Liver (tissue), 9 donors: ENCODE data around the gene NOTO. TPM values are rescaled to one million over a fixed set of nuclear protein-coding genes. Genes with fewer than 3 reads are reported as not detected.

Experiments
- DNase-seq: peaks from one replicate; pipeline ENCODE4 v3.0.0-alpha.2; 2017; ENCODE audit warnings: low spot score
- H3K27ac ChIP-seq, 2 donors: one replicate each; pipeline ENCODE4 v1.7.0; 2013; ENCODE audit warnings: inconsistent platforms in 2 of 2, low read length in 2 of 2, control low read depth in 1 of 2, low read depth in 1 of 2, mild to moderate bottlenecking in 1 of 2
- H3K27me3 ChIP-seq, 4 donors: one replicate each; pipeline versions ENCODE4 v1.6.1 to v1.7.0; 2013; ENCODE audit warnings: low read length in 3 of 4, inconsistent platforms in 1 of 4, mild to moderate bottlenecking in 1 of 4, moderate library complexity in 1 of 4; ENCODE audit not compliant: control insufficient read depth in 4 of 4, insufficient read depth in 4 of 4
- H3K36me3 ChIP-seq, 4 donors: one replicate each; pipeline versions ENCODE4 v1.6.1 to v1.7.0; 2013; ENCODE audit warnings: low read length in 3 of 4, mild to moderate bottlenecking in 3 of 4, low read depth in 1 of 4, moderate library complexity in 1 of 4; ENCODE audit not compliant: control insufficient read depth in 4 of 4, insufficient read depth in 3 of 4
- H3K4me1 ChIP-seq, 4 donors: one replicate each; pipeline versions ENCODE4 v1.6.1 to v1.7.0; 2013; ENCODE audit warnings: low read length in 3 of 4, mild to moderate bottlenecking in 3 of 4, moderate library complexity in 1 of 4; ENCODE audit not compliant: control insufficient read depth in 4 of 4, insufficient read depth in 4 of 4
- H3K4me3 ChIP-seq, 3 donors: one replicate each; pipeline versions ENCODE4 v1.6.1 to v1.7.0; 2013; ENCODE audit warnings: low read length in 3 of 3, control low read depth in 1 of 3, low read depth in 1 of 3, mild to moderate bottlenecking in 1 of 3
- H3K9ac ChIP-seq, 2 donors: one replicate each; pipeline ENCODE4 v1.7.0; 2013; ENCODE audit warnings: low read length in 2 of 2, mild to moderate bottlenecking in 2 of 2, moderate library complexity in 2 of 2, control low read depth in 1 of 2, low read depth in 1 of 2
- H3K9me3 ChIP-seq, 4 donors: one replicate each; pipeline versions ENCODE4 v1.6.1 to v1.7.0; 2013; ENCODE audit warnings: low read length in 3 of 4; ENCODE audit not compliant: control insufficient read depth in 4 of 4
- FOXA1 ChIP-seq: IDR thresholded peaks from 2 replicates; pipeline ENCODE4 v1.6.1; 2016; ENCODE audit warnings: antibody characterized with exemption
- FOXA2 ChIP-seq: IDR thresholded peaks from 2 replicates; pipeline ENCODE4 v1.6.1; 2016; ENCODE audit warnings: antibody characterized with exemption
- GABPA ChIP-seq, 2 donors: IDR thresholded peaks in 1 of 2; conservative IDR thresholded peaks in 1 of 2; 2 replicates each; pipeline ENCODE4 v1.6.1; 2016; ENCODE audit warnings: antibody characterized with exemption in 2 of 2, mild to moderate bottlenecking in 1 of 2, moderate library complexity in 1 of 2
- HNF4A ChIP-seq, 2 donors: conservative IDR thresholded peaks; 2 replicates each; pipeline ENCODE4 v1.6.1; 2016; ENCODE audit warnings: antibody characterized with exemption in 2 of 2, mild to moderate bottlenecking in 2 of 2
- HNF4G ChIP-seq: IDR thresholded peaks from 2 replicates; pipeline ENCODE4 v1.6.1; 2016; ENCODE audit warnings: antibody characterized with exemption
- JUND ChIP-seq, 2 donors: IDR thresholded peaks; 2 replicates each; pipeline ENCODE4 v1.6.1; 2016; ENCODE audit warnings: antibody characterized with exemption in 2 of 2
- RAD21 ChIP-seq, 2 donors: IDR thresholded peaks; 2 replicates each; pipeline ENCODE4 v1.6.1; 2016; ENCODE audit warnings: antibody characterized with exemption in 2 of 2, mild to moderate bottlenecking in 2 of 2
- RXRA ChIP-seq, 2 donors: IDR thresholded peaks; 2 replicates each; pipeline ENCODE4 v1.6.1; 2017 to 2018; ENCODE audit warnings: antibody characterized with exemption in 2 of 2, mild to moderate bottlenecking in 1 of 2
- SP1 ChIP-seq: IDR thresholded peaks from 2 replicates; pipeline ENCODE4 v1.6.1; 2018; ENCODE audit warnings: antibody characterized with exemption, mild to moderate bottlenecking
- TAF1 ChIP-seq: conservative IDR thresholded peaks from 2 replicates; pipeline ENCODE4 v1.6.1; 2016; ENCODE audit warnings: antibody characterized with exemption, mild to moderate bottlenecking
- YY1 ChIP-seq: IDR thresholded peaks from 2 replicates; pipeline ENCODE4 v1.6.1; 2016; ENCODE audit warnings: antibody characterized with exemption, mild to moderate bottlenecking
- WGBS: extraction: QIAGEN DNeasy Blood & Tissue Kit; methylation state at CpG from one replicate; pipeline ENCODE4 v1.1.7; 2013; 5-methylcytosine and 5-hydroxymethylcytosine counted together
- polyA plus RNA-seq, 2 donors: library from polyadenylated mRNA; stranded (reverse) in 1 of 2; unstranded in 1 of 2; fragments of 200-250 nt in 1 of 2; fragments of >200 nt in 1 of 2; fragmentation: Nextera tagmentation in 1 of 2; extraction: Ambion mirVana in 1 of 2; gene quantifications; one replicate each; pipeline versions ENCODE4 v1.2.1 to v1.2.3, GENCODE V29; 2013 to 2015
- total RNA-seq, 2 donors: library from RNA; depleted of rRNA; stranded (reverse); fragments of >200 nt; gene quantifications; one replicate each; pipeline ENCODE4 v1.2.3, GENCODE V29; 2014
- TF ChIP-seq, protein P1 (sequence below): fragments of 150-350 bp; IDR thresholded peaks from 2 replicates; pipeline ENCODE4 v1.5.1; 2017; ENCODE audit warnings: improper control_type of control experiment, low read depth, low read length; ENCODE audit not compliant: missing input control
- TF ChIP-seq, protein P2 (sequence below): IDR thresholded peaks from 2 replicates; pipeline ENCODE4 v1.6.1; 2016; ENCODE audit warnings: antibody characterized with exemption
- TF ChIP-seq, protein P3 (sequence below): IDR thresholded peaks from 2 replicates; pipeline ENCODE4 v1.6.1; 2016; ENCODE audit warnings: antibody characterized with exemption, mild to moderate bottlenecking
- donor health status: healthy.
- donor health status: healthy.
- donor health status: healthy.
- donor health status: healthy.
- donor health status: healthy.

The NOTO gene
- total and polyA plus RNA-seq, 4 donors: not detected

DNA sequence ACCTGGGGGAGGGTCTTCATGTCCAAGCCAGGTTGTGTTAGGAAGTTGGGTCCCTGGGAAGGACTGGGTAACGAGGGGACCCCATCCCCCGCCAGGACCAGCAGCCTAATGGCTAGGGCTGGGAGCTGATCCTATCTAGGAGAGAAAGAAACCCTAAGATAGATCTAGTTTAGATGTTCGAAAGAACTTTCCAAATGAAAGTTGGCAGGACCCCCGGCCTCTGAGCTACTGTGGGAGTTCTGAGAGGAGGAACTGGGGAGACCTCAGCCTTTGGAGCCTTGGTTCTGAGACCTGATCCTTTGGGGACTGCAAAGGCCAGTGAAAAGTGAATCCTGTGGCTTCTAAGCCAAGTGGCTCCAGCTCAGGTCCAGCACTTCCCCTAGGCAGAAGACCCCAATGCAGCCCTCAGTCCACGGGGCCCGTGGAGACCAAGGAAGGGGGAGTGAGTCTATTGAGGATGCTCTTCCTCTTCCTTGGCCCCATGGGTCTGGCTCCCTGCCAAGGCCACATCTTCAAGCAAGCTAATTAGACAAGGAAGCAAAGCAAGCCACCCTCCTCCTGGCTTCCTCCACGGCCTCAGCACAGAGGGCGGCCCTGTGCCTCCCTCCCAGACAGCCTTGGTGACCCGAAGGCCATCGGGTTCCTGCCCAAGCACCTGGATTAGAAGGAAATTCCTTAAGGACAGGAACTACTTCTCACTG is 55.2 kb downstream of the NOTO start:
- DNase-seq: no peak
- no peaks in the 10 kb centered on the region for H3K4me1 ChIP-seq
- H3K27me3 ChIP-seq: no peaks in the 10 kb centered on the region
- no peak overlapping the region for H3K27ac ChIP-seq
- TF ChIP-seq RAD21 (IDR thresholded peaks at IDR 0.05) (no peak), SP1 (no peak), TAF1 (no peak), FOXA2 (no peak), JUND (IDR thresholded peaks at IDR 0.05) (no peak), YY1 (no peak)
- H3K9me3 ChIP-seq: no peaks in the 10 kb centered on the region
- WGBS: 76% methylated on average over 10 of the region's 10 CpGs
- H3K36me3 ChIP-seq: peaks cover 4 to 19% (median 10%) of the 10 kb centered on the region in 4 donors
- H3K9ac ChIP-seq: no peak overlapping the region
- no peak overlapping the region for H3K4me3 ChIP-seq

DNA sequence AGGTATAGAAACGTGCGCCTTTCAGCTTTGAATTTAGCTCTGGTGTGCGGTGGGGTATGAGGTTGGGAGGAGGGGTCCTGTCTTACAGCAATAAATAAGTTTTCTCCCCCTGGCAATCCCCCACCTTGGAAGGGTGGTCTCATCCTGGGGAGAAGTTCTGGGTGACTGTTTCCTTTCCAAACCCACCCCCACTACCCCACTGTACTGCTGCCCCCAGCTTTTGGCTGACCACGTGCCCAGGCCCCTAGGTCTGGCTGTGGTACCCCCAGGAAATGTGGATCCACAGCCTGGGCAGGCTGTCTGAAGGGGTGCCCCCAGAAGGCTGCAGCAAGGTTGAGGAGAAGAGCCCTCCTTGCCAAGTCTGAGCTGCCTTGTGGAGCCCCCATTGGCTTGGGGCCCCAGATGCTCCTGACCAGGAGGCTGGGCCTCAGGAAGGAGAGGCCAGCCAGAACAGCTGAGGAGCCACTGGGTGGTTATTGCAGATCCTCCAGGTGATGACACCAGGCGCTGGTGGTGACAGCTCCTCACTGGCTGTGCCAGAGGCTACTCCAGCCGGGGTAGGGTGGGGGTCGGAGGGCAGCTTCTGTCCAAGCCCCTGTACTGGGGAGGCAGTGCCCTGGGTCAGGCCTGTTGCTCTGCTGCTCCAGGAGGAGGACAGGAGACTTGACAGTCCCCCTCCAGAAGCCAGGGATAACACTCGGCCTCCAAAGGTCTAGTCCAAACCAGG is 56.0 kb downstream of the NOTO start:
- Histone ChIP-seq H3K27me3 (no peaks in the 10 kb centered on the region), H3K36me3 (peaks cover under 1 to 13% (median 6%) of the 10 kb centered on the region in 4 donors), H3K4me3 (no peak overlapping the region), H3K9ac (no peak overlapping the region), H3K4me1 (no peaks in the 10 kb centered on the region), H3K27ac (no peak overlapping the region), H3K9me3 (no peaks in the 10 kb centered on the region)
- DNase-seq: no peak
- TF ChIP-seq YY1 (no peak), GABPA (IDR thresholded peaks at IDR 0.05 in 1 of 2, conservative IDR thresholded peaks at IDR 0.05 in 1 of 2) (no peak), JUND (IDR thresholded peaks at IDR 0.05) (no peak), HNF4G (no peak), TAF1 (no peak), FOXA1 (no peak), RXRA (IDR thresholded peaks at IDR 0.05) (no peak), SP1 (no peak), RAD21 (IDR thresholded peaks at IDR 0.05) (no peak), HNF4A (conservative IDR thresholded peaks at IDR 0.05) (no peak)
- TF ChIP-seq, protein P1, sequence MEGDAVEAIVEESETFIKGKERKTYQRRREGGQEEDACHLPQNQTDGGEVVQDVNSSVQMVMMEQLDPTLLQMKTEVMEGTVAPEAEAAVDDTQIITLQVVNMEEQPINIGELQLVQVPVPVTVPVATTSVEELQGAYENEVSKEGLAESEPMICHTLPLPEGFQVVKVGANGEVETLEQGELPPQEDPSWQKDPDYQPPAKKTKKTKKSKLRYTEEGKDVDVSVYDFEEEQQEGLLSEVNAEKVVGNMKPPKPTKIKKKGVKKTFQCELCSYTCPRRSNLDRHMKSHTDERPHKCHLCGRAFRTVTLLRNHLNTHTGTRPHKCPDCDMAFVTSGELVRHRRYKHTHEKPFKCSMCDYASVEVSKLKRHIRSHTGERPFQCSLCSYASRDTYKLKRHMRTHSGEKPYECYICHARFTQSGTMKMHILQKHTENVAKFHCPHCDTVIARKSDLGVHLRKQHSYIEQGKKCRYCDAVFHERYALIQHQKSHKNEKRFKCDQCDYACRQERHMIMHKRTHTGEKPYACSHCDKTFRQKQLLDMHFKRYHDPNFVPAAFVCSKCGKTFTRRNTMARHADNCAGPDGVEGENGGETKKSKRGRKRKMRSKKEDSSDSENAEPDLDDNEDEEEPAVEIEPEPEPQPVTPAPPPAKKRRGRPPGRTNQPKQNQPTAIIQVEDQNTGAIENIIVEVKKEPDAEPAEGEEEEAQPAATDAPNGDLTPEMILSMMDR: no peak
- TF ChIP-seq, protein P2, sequence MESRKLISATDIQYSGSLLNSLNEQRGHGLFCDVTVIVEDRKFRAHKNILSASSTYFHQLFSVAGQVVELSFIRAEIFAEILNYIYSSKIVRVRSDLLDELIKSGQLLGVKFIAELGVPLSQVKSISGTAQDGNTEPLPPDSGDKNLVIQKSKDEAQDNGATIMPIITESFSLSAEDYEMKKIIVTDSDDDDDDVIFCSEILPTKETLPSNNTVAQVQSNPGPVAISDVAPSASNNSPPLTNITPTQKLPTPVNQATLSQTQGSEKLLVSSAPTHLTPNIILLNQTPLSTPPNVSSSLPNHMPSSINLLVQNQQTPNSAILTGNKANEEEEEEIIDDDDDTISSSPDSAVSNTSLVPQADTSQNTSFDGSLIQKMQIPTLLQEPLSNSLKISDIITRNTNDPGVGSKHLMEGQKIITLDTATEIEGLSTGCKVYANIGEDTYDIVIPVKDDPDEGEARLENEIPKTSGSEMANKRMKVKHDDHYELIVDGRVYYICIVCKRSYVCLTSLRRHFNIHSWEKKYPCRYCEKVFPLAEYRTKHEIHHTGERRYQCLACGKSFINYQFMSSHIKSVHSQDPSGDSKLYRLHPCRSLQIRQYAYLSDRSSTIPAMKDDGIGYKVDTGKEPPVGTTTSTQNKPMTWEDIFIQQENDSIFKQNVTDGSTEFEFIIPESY: no peak
- WGBS: 89% methylated on average over 8 of the region's 8 CpGs

DNA sequence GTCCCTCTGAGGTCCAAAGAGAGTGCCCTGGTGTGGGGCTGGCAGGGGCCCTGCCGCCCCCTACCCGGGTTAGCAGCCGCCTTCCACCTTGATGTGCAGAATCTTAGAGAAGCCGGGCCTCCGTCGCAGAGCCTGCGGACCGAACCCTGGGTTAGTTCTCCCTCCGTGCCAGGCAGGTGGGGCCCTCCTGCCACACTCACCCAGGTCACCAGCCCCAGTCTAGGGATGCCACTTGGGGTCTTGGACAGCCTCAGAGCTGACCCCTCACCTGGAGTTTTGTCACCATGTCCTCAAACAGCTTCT is 56.5 kb downstream of the NOTO start:
- 94% methylated on average over 9 of the region's 9 CpGs for WGBS
- peaks cover 0 to 8% (median 4%) of the 10 kb centered on the region in 4 donors for H3K36me3 ChIP-seq
- H3K27ac ChIP-seq: no peak overlapping the region
- no peak overlapping the region for H3K4me3 ChIP-seq
- DNase-seq: no peak
- H3K27me3 ChIP-seq: no peaks in the 10 kb centered on the region
- no peaks in the 10 kb centered on the region for H3K9me3 ChIP-seq
- TF ChIP-seq HNF4G: no peak
- TF ChIP-seq, protein P3, sequence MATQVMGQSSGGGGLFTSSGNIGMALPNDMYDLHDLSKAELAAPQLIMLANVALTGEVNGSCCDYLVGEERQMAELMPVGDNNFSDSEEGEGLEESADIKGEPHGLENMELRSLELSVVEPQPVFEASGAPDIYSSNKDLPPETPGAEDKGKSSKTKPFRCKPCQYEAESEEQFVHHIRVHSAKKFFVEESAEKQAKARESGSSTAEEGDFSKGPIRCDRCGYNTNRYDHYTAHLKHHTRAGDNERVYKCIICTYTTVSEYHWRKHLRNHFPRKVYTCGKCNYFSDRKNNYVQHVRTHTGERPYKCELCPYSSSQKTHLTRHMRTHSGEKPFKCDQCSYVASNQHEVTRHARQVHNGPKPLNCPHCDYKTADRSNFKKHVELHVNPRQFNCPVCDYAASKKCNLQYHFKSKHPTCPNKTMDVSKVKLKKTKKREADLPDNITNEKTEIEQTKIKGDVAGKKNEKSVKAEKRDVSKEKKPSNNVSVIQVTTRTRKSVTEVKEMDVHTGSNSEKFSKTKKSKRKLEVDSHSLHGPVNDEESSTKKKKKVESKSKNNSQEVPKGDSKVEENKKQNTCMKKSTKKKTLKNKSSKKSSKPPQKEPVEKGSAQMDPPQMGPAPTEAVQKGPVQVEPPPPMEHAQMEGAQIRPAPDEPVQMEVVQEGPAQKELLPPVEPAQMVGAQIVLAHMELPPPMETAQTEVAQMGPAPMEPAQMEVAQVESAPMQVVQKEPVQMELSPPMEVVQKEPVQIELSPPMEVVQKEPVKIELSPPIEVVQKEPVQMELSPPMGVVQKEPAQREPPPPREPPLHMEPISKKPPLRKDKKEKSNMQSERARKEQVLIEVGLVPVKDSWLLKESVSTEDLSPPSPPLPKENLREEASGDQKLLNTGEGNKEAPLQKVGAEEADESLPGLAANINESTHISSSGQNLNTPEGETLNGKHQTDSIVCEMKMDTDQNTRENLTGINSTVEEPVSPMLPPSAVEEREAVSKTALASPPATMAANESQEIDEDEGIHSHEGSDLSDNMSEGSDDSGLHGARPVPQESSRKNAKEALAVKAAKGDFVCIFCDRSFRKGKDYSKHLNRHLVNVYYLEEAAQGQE: no peak
- H3K9ac ChIP-seq: no peak overlapping the region
- no peaks in the 10 kb centered on the region for H3K4me1 ChIP-seq
